HG02798 (cell line): ENCODE results near the gene ARHGAP33.
"Not testable (repeated sequence)": the region's sequence is repeated elsewhere in the genome, so short reads cannot be mapped to it uniquely, and the experiment has no call there.

ENCODE experiments used
- ATAC-seq: cut with Tn5 transposase; IDR thresholded peaks from one replicate; pipeline ENCODE4 v1.9.1; 2021; ENCODE audit warnings: mild to moderate bottlenecking; ENCODE audit not compliant: unreplicated experiment, poor library complexity

Gene ARHGAP33

DNA sequence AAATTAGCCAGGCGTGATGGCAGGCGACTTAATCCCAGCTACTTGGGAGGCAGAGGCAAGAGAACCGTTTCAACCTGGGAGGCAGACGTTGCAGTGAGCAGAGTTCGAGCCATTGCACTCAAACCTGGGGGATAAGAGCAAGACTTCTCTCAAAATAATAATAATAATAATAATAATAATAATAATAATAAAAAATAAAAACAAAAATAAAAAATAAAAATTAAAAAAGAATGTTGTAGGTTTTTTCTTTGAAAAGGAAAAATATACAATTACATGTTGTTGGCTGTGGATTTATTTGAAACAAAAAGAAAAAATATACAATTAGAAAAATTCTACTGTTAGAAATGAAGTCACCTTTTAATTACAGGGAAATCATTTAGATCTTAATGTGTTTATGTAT is 48.8 kb downstream of the ARHGAP33 start:
- ATAC-seq = no peak

GRCh38 chr19:35828692-35829301 is 53.4 kb downstream of the ARHGAP33 start:
- no peak for ATAC-seq

GRCh38 chr19:35830986-35831385 is 55.6 kb downstream of the ARHGAP33 start:
- ATAC-seq = no peak

GRCh38 chr19:35832054-35832453 is 56.7 kb downstream of the ARHGAP33 start:
- no peak for ATAC-seq

GRCh38 chr19:35833972-35834371 is 58.6 kb downstream of the ARHGAP33 start:
- ATAC-seq = no peak

DNA sequence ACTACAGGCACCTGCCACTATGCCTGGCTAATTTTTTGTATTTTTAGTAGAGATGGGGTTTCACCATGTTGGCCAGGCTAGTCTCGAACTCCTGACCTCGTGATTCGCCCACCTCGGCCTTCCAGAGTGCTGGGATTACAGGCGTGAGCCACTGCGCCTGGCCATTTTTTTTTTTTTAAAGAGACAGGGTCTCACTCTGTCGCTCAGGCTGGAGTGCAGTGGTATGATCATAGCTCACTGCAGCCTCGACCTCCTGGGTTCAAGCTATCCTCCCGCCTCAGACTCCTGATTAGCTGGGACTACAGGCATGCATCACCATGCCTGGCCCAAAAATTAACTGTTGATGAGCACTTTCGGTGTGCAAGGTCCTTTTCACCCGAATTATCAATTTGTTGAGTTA is 60.7 kb downstream of the ARHGAP33 start:
- not testable (repeated sequence) for ATAC-seq
